ENCODE data around the gene XRN1.

XRN1 gene

GRCh38 chr3:142279965-142280590, 167.8 kb downstream of the XRN1 start:
- peak; percentile 61 for TF ChIP-seq CTCF (IDR thresholded peaks at IDR 0.05; ENCODE audit: control insufficient read depth, insufficient read depth, low read depth, low read length, missing control alignments)
- H3K4me3 ChIP-seq (ENCODE audit: control insufficient read depth, low read depth, low read length): no peak overlapping the region
- DNase-seq (ENCODE audit: low read depth): peak; percentile 64

GRCh38 chr3:142278451-142278850, 169.4 kb downstream of the XRN1 start:
- TF ChIP-seq CTCF (IDR thresholded peaks at IDR 0.05; ENCODE audit: control insufficient read depth, insufficient read depth, low read depth, low read length, missing control alignments): no peak

GRCh38 chr3:142276781-142277180, 171.1 kb downstream of the XRN1 start:
- no peak for TF ChIP-seq CTCF (IDR thresholded peaks at IDR 0.05; ENCODE audit: control insufficient read depth, insufficient read depth, low read depth, low read length, missing control alignments)
- no peak overlapping the region for H3K4me3 ChIP-seq (ENCODE audit: control insufficient read depth, low read depth, low read length)
- DNase-seq (ENCODE audit: low read depth): peak; percentile 63

More at GRCh38 chr3:142278451-142278850, 169.4 kb downstream of the XRN1 start:
- no peak overlapping the region for H3K4me3 ChIP-seq (ENCODE audit: control insufficient read depth, low read depth, low read length)
- DNase-seq (ENCODE audit: low read depth): no peak

- no peak overlapping the region for H3K4me3 ChIP-seq (ENCODE audit: control insufficient read depth, low read depth, low read length)
- peak; percentile 92 for DNase-seq (ENCODE audit: low read depth)
- no peak for TF ChIP-seq CTCF (IDR thresholded peaks at IDR 0.05; ENCODE audit: control insufficient read depth, insufficient read depth, low read depth, low read length, missing control alignments)
Observed at GRCh38 chr3:142275856-142276255, 172.0 kb downstream of the XRN1 start.

- H3K4me3 ChIP-seq (ENCODE audit: control insufficient read depth, low read depth, low read length): no peak overlapping the region
- TF ChIP-seq CTCF (IDR thresholded peaks at IDR 0.05; ENCODE audit: control insufficient read depth, insufficient read depth, low read depth, low read length, missing control alignments): no peak
- DNase-seq (ENCODE audit: low read depth): no peak
Observed at GRCh38 chr3:142274908-142275307, 172.9 kb downstream of the XRN1 start.

GRCh38 chr3:142273501-142273900, 174.3 kb downstream of the XRN1 start:
- no peak for DNase-seq (ENCODE audit: low read depth)
- TF ChIP-seq CTCF (IDR thresholded peaks at IDR 0.05; ENCODE audit: control insufficient read depth, insufficient read depth, low read depth, low read length, missing control alignments): no peak
- H3K4me3 ChIP-seq (ENCODE audit: control insufficient read depth, low read depth, low read length): no peak overlapping the region
